ENCODE data around the gene KIAA1549. TPM values are rescaled to one million over a fixed set of nuclear protein-coding genes. Genes with fewer than 3 reads are reported as not detected.
A peak's percentile ranks its signal among the peaks of the same experiment; 100 is the strongest.
"Not testable (repeated sequence)": the region's sequence is repeated elsewhere in the genome, so short reads cannot be mapped to it uniquely, and the experiment has no call there.

The KIAA1549 gene
- polyA plus RNA-seq, 1 donor = 9.9 TPM

DNA sequence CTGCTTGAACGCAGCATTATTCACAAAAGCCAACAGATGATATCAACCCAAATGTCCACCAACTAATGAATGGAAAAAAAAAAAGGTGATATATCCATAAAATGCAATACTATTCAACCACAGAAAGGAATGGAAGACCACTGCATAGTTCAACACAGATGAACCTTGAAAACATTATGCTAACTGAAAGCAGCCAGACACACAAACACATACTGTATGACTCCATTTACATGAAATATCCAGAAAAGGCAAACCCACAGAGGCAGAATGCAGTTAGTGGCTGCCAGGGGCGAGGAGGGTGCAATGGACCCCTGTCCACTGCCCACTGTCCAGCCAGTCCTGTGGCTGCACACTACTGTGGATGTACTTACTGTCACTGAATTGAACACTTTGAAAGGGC is 36.6 kb downstream of the KIAA1549 start:
- no peak for DNase-seq (ENCODE audit: low read depth)

- no peak for DNase-seq (ENCODE audit: low read depth)
These were observed 38.1 kb downstream of the KIAA1549 start for GRCh38 chr7:138943061-138943460.

- DNase-seq (ENCODE audit: low read depth) = no peak
These were observed 39.6 kb downstream of the KIAA1549 start for GRCh38 chr7:138941545-138941944.

DNA sequence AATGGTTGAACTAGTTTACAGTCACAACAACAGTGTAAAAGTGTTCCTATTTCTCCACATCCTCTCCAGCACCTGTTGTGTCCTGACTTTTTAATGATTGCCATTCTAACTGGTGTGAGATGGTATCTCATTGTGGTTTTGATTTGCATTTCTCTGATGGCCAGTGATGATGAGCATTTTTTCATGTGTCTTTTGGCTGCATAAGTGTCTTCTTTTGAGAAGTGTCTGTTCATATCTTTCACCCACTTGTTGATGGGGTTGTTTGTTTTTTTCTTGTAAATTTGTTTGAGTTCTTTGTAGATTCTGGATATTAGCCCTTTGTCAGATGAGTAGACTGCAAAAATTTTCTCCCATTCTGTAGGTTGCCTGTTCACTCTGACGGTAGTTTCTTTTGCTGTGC is 40.6 kb downstream of the KIAA1549 start:
- not testable (repeated sequence) for DNase-seq (ENCODE audit: low read depth)

DNA sequence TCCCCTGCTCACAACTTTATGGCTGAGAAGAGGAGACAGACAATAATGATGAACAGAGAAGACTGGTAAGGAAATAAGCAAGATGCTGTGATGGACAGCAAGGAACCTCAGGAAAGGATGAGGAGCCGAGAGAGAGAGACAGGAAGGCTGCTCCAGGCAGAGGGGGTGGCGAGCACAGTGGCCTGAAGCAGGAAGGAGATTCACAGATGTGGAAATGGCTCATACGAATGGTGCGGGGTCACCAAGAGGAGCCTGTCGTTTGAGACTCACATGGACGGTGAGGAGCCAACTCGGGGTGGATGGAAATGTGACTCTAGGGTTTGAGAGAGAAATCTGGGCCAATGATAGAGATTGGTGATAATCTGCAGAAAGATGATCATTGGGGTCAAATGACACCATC is 43.7 kb downstream of the KIAA1549 start:
- no peak for DNase-seq (ENCODE audit: low read depth)

DNA sequence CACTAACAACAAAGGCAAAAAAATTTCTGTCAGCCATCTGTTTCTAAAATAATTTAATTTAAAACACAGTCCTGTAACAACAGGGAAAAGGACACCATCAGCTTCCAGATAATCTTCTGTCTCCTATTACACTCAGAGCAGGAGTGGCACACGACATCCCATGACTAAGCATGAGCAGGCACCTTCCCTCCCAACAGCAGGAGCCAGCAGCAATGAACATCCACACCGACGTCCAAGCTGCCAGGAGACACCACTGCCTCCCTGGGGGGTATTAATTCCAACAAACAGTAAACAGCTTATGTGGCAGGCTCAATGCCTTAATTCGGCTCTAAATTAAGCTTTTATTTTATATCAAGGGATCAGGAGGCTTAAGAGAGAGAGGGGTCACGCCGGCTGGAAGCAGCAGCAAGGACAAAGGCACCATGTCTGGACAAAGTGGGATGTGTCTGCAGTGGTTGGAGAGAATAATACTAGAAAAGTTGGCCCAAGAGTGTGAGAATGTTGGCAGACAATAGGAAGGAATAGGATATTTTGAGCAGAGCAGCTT is 45.7 kb downstream of the KIAA1549 start:
- peak; percentile 24 for DNase-seq (ENCODE audit: low read depth)

GRCh38 chr7:138934861-138935260 is 46.3 kb downstream of the KIAA1549 start:
- DNase-seq (ENCODE audit: low read depth) = no peak

DNA sequence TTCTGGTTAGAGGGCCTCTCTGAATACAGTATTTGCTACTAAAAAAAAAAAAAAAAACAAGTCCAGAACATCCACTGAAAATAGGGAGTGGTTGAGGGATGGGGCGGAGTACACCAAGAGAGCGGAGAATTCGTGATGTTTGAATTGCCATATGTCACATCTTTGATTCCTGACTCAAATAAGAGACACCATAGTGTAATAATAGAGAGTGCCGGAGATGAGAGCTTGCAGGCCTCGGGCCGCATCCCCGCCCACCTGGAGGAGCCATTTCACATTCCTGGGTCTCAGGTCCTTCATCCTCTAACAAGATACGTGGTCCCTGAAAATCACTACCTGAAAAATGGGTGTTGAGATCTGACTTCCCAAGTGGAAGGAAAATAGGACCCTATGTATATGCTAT is 46.8 kb downstream of the KIAA1549 start:
- DNase-seq (ENCODE audit: low read depth) = no peak

GRCh38 chr7:138932870-138933269 is 48.3 kb downstream of the KIAA1549 start:
- DNase-seq (ENCODE audit: low read depth) = no peak

GRCh38 chr7:138932427-138932826 is 48.8 kb downstream of the KIAA1549 start:
- no peak for DNase-seq (ENCODE audit: low read depth)

GRCh38 chr7:138929969-138930368 is 51.2 kb downstream of the KIAA1549 start:
- DNase-seq (ENCODE audit: low read depth) = no peak

GRCh38 chr7:138926241-138926612 is 55.0 kb downstream of the KIAA1549 start:
- no peak for DNase-seq (ENCODE audit: low read depth)

DNA sequence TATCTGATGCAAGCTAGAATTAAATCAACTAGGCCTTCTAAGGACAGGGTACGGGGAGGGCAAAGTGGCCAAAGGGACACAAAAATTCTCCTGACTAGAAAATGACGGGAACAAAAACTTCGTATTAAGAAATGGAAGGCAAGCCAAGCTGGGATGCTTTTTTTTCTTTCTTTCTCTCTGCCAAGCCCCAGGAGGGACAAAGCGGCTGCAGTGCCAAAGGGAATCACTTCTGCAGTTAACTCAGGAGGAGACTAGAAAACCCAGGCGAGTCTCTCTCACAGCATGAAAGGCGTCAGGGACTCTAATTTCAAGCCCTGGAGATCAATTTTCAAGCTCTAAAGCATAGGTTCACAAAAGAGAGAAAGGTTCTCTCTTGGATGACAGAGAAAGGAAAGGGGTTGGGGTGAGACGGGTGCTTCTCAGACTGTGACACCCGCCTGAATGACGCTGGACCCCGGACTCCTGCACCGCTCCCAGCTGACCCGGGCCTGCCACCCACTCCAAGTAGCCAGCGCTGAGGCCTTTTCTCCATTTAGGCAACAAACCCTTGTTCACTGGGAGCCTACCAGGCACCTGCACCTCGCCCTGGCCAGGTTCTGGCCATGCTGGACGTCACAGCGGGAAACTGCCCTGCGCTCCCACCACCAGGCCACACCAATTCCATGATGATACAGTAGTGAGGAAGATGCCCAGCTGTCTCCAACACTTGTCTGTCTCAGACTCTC is 56.5 kb downstream of the KIAA1549 start:
- no peak for DNase-seq (ENCODE audit: low read depth)

DNA sequence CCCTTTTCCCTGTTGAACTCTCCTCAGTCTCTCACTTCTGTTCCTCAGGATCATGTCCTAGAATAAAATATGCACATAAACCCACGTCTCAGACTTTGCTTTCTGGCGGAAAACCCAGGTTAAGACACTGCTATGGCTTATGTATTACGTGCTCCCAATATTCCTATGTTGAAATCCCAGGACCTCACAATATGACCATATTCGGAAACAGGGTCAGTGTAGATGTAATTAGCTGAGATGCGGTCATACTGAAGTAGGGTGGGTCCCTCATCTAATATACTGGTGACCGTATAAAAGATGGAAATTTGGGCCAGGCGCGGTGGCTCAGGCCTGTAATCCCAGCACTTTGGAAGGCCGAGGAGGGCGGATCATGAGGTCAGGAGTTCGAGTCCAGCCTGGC is 59.9 kb downstream of the KIAA1549 start:
- no peak for DNase-seq (ENCODE audit: low read depth)

DNA sequence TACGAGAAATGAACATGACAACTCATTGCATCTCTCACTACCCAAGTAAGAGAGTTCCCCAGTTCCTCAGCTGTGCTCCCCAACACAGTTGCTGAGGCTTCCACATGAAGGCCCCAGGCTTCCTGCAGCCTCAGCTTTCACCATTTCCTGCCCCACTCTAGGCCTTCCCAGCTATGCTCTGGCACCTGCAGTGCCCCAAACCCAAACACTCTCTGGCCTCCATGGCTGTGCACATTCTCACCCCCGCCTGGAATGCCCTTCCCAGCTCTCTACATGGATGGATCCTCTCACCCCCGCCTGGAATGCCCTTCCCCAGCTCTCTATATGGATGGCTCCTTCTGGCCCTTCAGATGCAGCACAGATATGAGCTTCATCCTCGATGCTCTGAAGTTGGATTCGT is 61.3 kb downstream of the KIAA1549 start:
- DNase-seq (ENCODE audit: low read depth) = no peak

DNA sequence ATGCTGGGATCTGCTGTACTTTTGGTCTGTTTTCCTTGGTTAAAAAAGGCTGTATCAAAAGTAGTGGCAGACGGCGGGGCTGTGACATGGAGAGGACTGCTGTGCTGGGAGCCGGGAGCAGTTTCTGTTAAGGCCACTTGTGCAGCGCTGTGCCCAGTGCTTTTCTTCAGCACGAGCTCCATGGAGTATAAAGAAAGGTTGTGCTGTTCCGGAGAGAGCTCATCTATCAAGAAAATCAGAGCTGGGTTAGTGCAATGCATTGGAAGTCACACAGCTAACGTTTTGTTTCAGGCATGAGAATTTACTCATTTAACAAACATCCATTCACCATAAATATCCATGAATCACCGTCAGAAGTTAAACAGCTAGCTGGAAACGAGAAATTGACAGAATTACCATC is 62.0 kb downstream of the KIAA1549 start:
- no peak for DNase-seq (ENCODE audit: low read depth)

DNA sequence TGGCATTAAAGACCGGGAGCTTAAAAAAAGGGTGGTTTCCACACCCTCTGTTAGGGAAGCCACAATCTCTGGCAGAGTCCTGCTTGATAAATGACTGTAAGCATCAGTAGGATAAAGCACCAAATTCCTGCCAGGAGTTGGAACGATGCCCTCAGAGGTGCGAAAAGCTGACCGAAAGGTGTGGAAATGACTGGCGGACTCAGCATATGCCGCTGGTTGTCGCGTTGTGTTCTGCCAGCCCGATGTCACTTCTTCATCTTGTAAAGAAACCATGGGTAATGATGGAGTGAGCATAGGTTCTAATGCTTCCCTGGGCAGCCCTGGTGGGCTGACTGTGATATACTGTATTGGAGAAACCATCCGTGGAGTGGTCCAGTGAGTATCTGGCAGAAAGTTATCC is 62.4 kb downstream of the KIAA1549 start:
- no peak for DNase-seq (ENCODE audit: low read depth)

DNA sequence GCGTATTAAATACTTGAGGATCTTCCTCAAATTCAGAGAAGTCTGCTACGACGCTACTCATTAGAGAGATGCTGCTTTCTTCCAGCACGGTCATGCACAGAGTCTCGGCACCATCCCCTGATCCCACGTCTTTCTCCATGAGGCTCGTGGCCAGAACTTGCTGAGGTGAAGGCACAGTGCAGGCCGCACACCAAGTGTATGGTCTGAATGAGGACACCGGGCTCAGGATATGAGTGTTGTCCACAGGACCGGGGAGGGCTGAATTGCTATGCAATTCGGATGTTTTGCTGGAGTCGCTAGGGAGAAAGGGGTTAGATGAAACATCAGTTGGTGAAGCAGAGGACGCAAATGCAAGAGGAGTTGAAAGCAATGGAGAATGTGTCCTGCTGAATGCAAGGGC is 63.0 kb downstream of the KIAA1549 start:
- no peak for DNase-seq (ENCODE audit: low read depth)

GRCh38 chr7:138917771-138918170 is 63.4 kb downstream of the KIAA1549 start:
- DNase-seq (ENCODE audit: low read depth) = no peak

DNA sequence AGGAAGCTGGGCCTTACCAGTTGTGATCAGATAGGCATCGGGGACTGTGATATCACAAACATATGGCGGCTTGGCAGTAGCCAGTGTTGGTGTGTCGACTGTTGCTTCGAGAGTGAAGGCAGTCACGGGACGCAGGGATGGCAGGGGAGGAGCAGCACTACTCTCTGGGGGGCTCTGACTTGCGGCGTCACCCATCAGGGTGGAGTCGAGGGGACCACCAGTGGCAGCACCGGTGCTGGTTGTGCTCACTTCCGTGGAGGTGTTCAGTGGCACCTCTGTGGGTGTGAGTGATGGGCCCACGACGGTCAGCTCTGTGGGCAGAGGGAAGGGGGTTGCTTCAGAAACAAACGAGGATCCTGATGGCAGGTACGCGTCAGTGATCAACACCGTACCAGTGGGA is 64.5 kb downstream of the KIAA1549 start:
- DNase-seq (ENCODE audit: low read depth) = no peak

- no peak for DNase-seq (ENCODE audit: low read depth)
These were observed 64.9 kb downstream of the KIAA1549 start for GRCh38 chr7:138916275-138916674.

DNA sequence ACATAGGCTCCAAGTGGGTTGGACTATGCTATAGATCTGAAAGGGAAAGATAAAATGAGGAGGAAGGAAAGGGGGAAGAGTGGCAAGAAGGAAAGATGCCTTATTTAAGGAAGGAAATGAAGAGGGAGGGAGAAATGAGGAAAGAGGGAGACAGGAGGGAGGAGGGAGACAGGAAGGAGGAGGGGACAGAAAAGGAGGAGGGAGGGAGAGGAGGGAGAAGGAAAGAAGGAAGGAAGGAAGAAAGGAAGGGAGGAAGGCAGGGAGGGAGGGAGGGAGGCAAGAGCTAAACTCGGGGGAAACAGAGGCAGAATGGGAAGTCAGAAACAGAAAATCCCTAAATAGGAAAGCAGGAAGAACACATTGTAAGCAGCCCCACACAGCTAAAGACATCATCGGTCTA is 67.4 kb downstream of the KIAA1549 start:
- no peak for DNase-seq (ENCODE audit: low read depth)

GRCh38 chr7:138911007-138911406 is 70.2 kb downstream of the KIAA1549 start:
- DNase-seq (ENCODE audit: low read depth) = no peak

- no peak for DNase-seq (ENCODE audit: low read depth)
These were observed 73.3 kb downstream of the KIAA1549 start for GRCh38 chr7:138907850-138908249.

Data from forelimb muscle (tissue), 1 donor.